GM12873 (cell line): ENCODE results near the gene TMEM266.

Experiments
- CTCF ChIP-seq: IDR thresholded peaks from 2 replicates; pipeline ENCODE4 v1.5.1; 2012; ENCODE audit warnings: low read depth, mild to moderate bottlenecking, moderate library complexity, low read length, control low read depth; ENCODE audit not compliant: insufficient read depth; ENCODE audit errors: missing control alignments

The TMEM266 gene

DNA sequence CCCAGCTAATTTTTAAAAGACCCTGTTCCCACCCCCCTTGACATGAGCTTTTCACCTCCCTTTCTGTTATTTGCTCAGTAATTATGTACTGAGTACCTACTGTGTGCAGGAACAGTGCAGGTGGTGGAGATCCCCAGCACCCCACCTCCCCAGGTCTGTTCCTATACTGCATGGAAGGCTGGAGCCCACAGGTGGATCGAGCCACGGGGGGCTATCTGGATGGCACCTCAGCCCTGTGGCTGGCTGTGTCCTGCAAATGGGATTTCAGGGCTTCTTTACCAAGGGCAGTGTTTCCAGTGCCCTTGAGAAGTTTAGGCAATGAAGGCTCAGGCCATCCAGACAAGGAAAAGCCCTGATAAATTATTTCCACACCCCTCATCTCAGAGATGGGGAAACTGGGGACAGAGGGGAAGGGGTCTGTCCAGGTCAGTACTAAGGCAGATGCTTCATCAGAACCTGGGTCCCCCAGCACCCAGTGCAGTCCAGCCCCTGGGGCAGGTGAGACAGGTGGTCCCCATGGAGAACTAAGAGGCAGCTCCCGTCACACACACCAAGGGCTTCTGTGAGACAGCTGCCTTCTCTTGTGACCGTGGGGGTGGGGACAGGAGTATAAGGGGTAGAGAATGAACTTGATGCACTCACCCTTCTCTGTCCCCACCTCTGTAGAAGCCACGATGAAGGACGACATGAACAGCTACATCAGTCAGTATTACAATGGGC lies 141.9 kb downstream of the TMEM266 start:
- TF ChIP-seq CTCF, result no peak

DNA sequence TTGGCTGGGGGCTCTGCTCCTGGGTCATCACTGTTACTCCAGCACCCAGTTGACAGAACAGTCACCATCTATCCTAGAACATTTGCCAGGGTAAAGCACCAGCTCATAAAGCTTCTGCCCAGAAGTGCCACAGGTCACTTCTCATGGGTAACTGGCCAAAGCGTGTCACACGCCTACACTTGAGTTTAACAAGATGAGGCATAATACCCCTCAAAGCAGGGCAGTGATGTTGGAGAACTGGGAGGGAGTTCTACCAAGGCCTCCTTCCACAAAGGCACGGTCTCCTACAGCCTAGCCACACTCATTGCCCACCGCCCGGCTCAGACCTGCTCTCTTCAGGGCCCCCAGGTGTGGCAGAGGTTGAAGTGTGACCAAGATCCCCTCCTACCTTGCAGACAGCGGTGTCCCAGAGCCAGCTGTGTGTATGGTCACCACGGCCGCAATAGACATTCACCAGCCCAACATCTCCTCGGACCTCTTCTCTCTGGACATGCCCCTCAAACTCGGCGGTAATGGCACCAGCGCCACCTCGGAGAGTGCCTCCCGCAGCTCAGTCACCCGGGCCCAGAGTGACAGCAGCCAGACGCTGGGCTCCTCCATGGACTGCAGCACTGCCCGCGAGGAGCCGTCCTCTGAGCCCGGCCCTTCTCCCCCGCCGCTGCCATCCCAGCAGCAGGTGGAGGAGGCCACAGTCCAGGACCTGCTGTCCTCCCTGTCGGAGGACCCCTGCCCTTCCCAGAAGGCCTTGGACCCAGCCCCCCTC lies 143.7 kb downstream of the TMEM266 start:
- no peak for TF ChIP-seq CTCF

DNA sequence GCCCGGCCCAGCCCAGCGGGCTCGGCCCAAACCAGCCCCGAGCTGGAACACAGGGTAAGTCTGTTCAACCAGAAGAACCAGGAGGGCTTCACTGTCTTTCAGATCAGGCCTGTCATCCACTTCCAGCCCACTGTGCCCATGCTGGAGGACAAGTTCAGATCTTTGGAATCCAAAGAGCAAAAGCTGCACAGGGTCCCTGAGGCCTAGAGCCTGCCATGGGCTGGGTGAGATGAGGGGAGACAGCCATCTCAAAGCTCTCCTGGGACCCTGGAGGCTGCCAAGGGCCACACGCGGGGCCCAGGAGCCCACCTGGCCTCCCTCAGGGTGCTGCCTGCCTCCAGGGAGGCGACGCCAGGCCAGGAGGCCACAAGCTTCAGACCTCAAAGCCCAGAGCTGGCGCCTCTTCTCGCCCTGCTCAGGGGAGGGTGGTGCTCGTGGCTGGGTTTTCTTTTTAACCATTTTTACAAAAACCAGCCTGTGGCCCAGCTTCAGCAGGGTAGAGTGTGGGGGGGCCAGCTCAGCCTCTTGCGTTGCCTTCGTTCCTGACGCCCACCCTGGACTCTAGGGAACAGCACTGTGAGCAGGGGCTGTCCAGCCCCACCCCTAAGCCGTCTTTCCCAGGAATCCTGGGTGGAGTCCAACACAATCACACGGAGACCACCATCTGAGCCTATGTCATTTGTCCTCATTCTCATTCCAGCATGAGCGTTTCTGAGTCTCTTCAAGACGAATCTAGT lies 144.5 kb downstream of the TMEM266 start:
- no peak for TF ChIP-seq CTCF

- TF ChIP-seq CTCF, result no peak
These were observed 145.2 kb downstream of the TMEM266 start for GRCh38 chr15:76204916-76205460.

- TF ChIP-seq CTCF, result no peak
These were observed 146.7 kb downstream of the TMEM266 start for GRCh38 chr15:76206325-76206976.

DNA sequence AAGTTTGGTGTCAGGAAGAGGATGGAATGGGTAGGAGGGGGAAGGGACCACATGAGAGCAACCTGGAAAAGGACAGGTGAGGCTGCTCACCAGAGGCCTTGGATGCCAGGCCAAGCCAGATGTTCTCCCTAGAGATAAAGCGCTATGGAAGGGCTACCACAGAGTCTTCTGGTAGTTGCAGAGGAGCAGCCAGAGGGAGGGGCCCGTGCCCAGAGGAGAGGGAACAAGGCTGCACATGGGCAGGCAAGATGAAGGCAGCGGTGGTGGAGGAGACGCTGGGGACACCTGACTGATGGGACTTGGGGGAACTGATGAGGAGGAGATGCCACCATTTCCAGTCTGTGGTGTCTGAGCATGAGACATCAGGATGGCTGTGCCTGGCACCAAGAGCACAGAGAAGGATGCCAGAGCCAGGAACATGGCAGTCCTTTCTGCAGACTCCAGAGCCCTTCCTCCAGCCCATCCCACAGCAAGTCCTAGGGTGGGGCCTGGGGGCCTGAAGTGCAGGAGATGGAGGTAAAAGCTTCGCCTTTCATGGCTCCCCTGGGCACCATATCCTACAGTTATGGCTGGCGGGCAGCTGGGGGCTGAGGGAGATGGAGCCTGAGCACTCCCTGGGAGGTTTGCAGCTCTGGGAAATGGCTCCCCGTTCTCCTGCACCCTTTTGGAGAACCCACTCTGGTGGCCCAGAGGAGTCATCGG lies 148.4 kb downstream of the TMEM266 start:
- TF ChIP-seq CTCF, result no peak
